GM18907 (cell line): ENCODE data around the gene FDXR.

Source experiments
- ATAC-seq: cut with Tn5 transposase; IDR thresholded peaks from one replicate; pipeline ENCODE4 v1.9.1; 2021; ENCODE audit warnings: mild to moderate bottlenecking, moderate library complexity; ENCODE audit not compliant: unreplicated experiment

The FDXR gene

GRCh38 chr17:74900208-74900607, 27.4 kb upstream of the FDXR start:
- no peak for ATAC-seq

GRCh38 chr17:74898376-74898946, 25.7 kb upstream of the FDXR start:
- ATAC-seq = no peak

GRCh38 chr17:74893936-74894671, 21.3 kb upstream of the FDXR start:
- ATAC-seq = no peak

GRCh38 chr17:74892974-74893911, 20.4 kb upstream of the FDXR start, which contains the start of gene FADS6:
Gene FADS6 (minus strand): TSS chr17:74893633. CDS start chr17:74893595, 38 bp downstream.
- ATAC-seq = no peak

GRCh38 chr17:74892013-74892841, 19.4 kb upstream of the FDXR start:
- ATAC-seq = no peak

GRCh38 chr17:74890554-74890953, 17.8 kb upstream of the FDXR start:
- ATAC-seq = no peak

GRCh38 chr17:74888469-74888868, 15.7 kb upstream of the FDXR start:
- ATAC-seq = no peak

GRCh38 chr17:74883241-74883745, 10.5 kb upstream of the FDXR start:
- ATAC-seq = no peak

GRCh38 chr17:74882517-74883240, 9.9 kb upstream of the FDXR start:
- no peak for ATAC-seq

GRCh38 chr17:74881073-74881472, 8.3 kb upstream of the FDXR start:
- ATAC-seq = no peak

GRCh38 chr17:74879308-74879707, 6.5 kb upstream of the FDXR start:
- ATAC-seq = no peak

- ATAC-seq = no peak
Measured at GRCh38 chr17:74878658-74879057, 5.9 kb upstream of the FDXR start.

- no peak for ATAC-seq
Measured at GRCh38 chr17:74877592-74878548, 5.1 kb upstream of the FDXR start.

GRCh38 chr17:74875977-74876593, 3.3 kb upstream of the FDXR start:
- no peak for ATAC-seq

GRCh38 chr17:74875155-74875976, 2.6 kb upstream of the FDXR start:
- no peak for ATAC-seq

GRCh38 chr17:74874615-74875037, 1.8 kb upstream of the FDXR start:
- ATAC-seq = no peak

GRCh38 chr17:74873874-74874614, 1.2 kb upstream of the FDXR start:
- ATAC-seq = no peak
